Mesenchymal stem cell (in vitro differentiated cells and primary cell): ENCODE data around the gene AASDH.

Experiments used
- DNase-seq: peaks from one replicate; pipeline ENCODE4 v3.0.0-alpha.2; 2013
- H2AFZ ChIP-seq: one replicate; pipeline ENCODE4 v1.6.1; 2013; ENCODE audit warnings: low read depth, mild to moderate bottlenecking, control low read depth, inconsistent platforms, low read length, moderate library complexity
- H2AK5ac ChIP-seq: 2 replicates; pipeline ENCODE4 v1.6.1; 2013; ENCODE audit warnings: low read length, moderate library complexity, mild to moderate bottlenecking, inconsistent platforms; ENCODE audit not compliant: severe bottlenecking
- H2BK120ac ChIP-seq: one replicate; pipeline ENCODE4 v1.6.1; 2013; ENCODE audit warnings: low read depth, mild to moderate bottlenecking, inconsistent platforms, low read length, moderate library complexity
- H2BK12ac ChIP-seq, 2 experiments: one replicate each; pipeline ENCODE4 v1.6.1; 2013; ENCODE audit warnings: inconsistent platforms in 2 of 2, low read length in 2 of 2, mild to moderate bottlenecking in 2 of 2, moderate library complexity in 2 of 2, control low read depth in 1 of 2
- H2BK15ac ChIP-seq: one replicate; pipeline ENCODE4 v1.6.1; 2013; ENCODE audit warnings: mild to moderate bottlenecking, low read depth, inconsistent platforms; ENCODE audit not compliant: poor library complexity, severe bottlenecking
- H2BK5ac ChIP-seq: 2 replicates; pipeline ENCODE4 v1.6.1; 2013; ENCODE audit warnings: low read depth, mild to moderate bottlenecking, low read length, control low read depth, inconsistent platforms; ENCODE audit not compliant: poor library complexity, severe bottlenecking
- H3K14ac ChIP-seq, 2 experiments: one replicate each; pipeline ENCODE4 v1.6.1; 2013; ENCODE audit warnings: inconsistent platforms in 2 of 2, low read length in 2 of 2, control low read depth in 1 of 2, mild to moderate bottlenecking in 1 of 2, moderate library complexity in 1 of 2
- H3K18ac ChIP-seq, 2 experiments: one replicate each; pipeline ENCODE4 v1.6.1; 2013; ENCODE audit warnings: inconsistent platforms in 2 of 2, low read length in 2 of 2, control low read depth in 1 of 2, low read depth in 1 of 2, mild to moderate bottlenecking in 1 of 2
- H3K23ac ChIP-seq, 2 experiments: one replicate each; pipeline ENCODE4 v1.6.1; 2013; ENCODE audit warnings: inconsistent platforms in 2 of 2, low read length in 2 of 2, mild to moderate bottlenecking in 2 of 2, moderate library complexity in 2 of 2, control low read depth in 1 of 2
- H3K27ac ChIP-seq: 2 replicates; pipeline ENCODE4 v1.5.1; 2013; ENCODE audit warnings: mild to moderate bottlenecking, moderate library complexity, low read length, control low read depth, inconsistent platforms; ENCODE audit not compliant: poor library complexity, severe bottlenecking
- H3K27me3 ChIP-seq, 2 experiments: 2 replicates each; pipeline versions ENCODE4 v1.6.1 to v1.7.0; 2013; ENCODE audit warnings: low read length in 2 of 2, mild to moderate bottlenecking in 2 of 2, moderate library complexity in 2 of 2, control low read depth in 1 of 2, inconsistent platforms in 1 of 2; ENCODE audit not compliant: control insufficient read depth in 1 of 2, insufficient read depth in 1 of 2
- H3K36me3 ChIP-seq, 2 experiments: 2 replicates each; pipeline versions ENCODE4 v1.6.1 to v1.7.0; 2013; ENCODE audit warnings: low read length in 2 of 2, control low read depth in 1 of 2, inconsistent platforms in 1 of 2, low read depth in 1 of 2, mild to moderate bottlenecking in 1 of 2; ENCODE audit not compliant: insufficient read depth in 2 of 2, control insufficient read depth in 1 of 2
- H3K4ac ChIP-seq, 2 experiments: one replicate each; pipeline ENCODE4 v1.6.1; 2013; ENCODE audit warnings: inconsistent platforms in 2 of 2, low read length in 2 of 2, mild to moderate bottlenecking in 2 of 2, moderate library complexity in 2 of 2, control low read depth in 1 of 2, low read depth in 1 of 2
- H3K4me1 ChIP-seq: 2 replicates; pipeline ENCODE4 v1.6.1; 2013; ENCODE audit warnings: low read depth, low read length, control low read depth; ENCODE audit not compliant: control insufficient read depth, insufficient read depth
- H3K4me2 ChIP-seq: 2 replicates; pipeline ENCODE4 v1.6.1; 2013; ENCODE audit warnings: low read length, mild to moderate bottlenecking, inconsistent platforms; ENCODE audit not compliant: poor library complexity, severe bottlenecking
- H3K4me3 ChIP-seq, 2 experiments: 2 replicates each; pipeline versions ENCODE4 v1.5.1 to v1.7.0; 2013; ENCODE audit warnings: low read length in 2 of 2, mild to moderate bottlenecking in 2 of 2, control low read depth in 1 of 2, low read depth in 1 of 2; ENCODE audit not compliant: insufficient read depth in 1 of 2
- H3K79me1 ChIP-seq: replicated peaks from 2 replicates; pipeline ENCODE4 v1.6.1; 2013; ENCODE audit warnings: mild to moderate bottlenecking, control low read depth, low read length, inconsistent platforms; ENCODE audit not compliant: poor library complexity, severe bottlenecking
- H3K9ac ChIP-seq: 2 replicates; pipeline ENCODE4 v1.7.0; 2013; ENCODE audit warnings: mild to moderate bottlenecking, low read length, moderate library complexity
- H3K9me3 ChIP-seq: 2 replicates; pipeline ENCODE4 v1.7.0; 2013; ENCODE audit warnings: mild to moderate bottlenecking, low read length; ENCODE audit not compliant: control insufficient read depth
- H4K8ac ChIP-seq: one replicate; pipeline ENCODE4 v1.6.1; 2013; ENCODE audit warnings: inconsistent platforms, mild to moderate bottlenecking, low read length, moderate library complexity
- H4K91ac ChIP-seq: one replicate; pipeline ENCODE4 v1.6.1; 2013; ENCODE audit warnings: mild to moderate bottlenecking, low read length, inconsistent platforms
- WGBS: methylation state at CpG from one replicate; pipeline ENCODE4 v1.1.7; 2013; ENCODE audit warnings: mixed read lengths; 5-methylcytosine and 5-hydroxymethylcytosine counted together

Gene AASDH

DNA sequence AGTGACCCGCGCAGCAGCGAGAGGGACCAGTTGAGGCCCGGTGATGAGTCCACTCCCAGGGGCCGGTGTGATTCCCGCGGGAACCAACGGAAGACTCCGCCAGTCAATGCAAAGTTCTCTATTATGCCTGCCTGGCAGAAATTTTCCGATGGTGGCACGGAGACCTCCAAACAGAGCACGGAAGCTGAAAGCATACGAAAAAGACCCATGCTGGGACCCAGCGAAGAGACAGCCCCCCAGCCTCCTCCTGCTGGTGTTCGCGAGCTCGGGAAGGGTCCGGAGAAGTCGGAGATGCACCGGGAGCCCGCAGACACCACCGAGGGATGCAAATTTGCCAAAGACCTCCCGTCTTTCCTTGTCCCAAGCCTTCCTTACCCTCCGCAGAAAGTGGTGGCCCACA lies 71.7 kb downstream of the AASDH start:
- H3K36me3 ChIP-seq = peaks cover 0 to 37% of the 10 kb centered on the region in 2 experiments
- no peak overlapping the region for H2BK15ac ChIP-seq
- 96% methylated on average over 24 of the region's 24 CpGs for WGBS
- no peak overlapping the region for H3K27ac ChIP-seq
- no peak overlapping the region for H2BK12ac ChIP-seq
- peaks cover under 1% of the 10 kb centered on the region for H3K4me1 ChIP-seq
- H4K8ac ChIP-seq = no peak overlapping the region
- no peaks in the 10 kb centered on the region for H3K27me3 ChIP-seq
- no peak overlapping the region for H4K91ac ChIP-seq
- H3K9ac ChIP-seq = no peak overlapping the region
- no peak overlapping the region for H3K4me3 ChIP-seq
- H2AFZ ChIP-seq = no peak overlapping the region
- DNase-seq = no peak
- H2BK5ac ChIP-seq = no peak overlapping the region
- H3K9me3 ChIP-seq = no peaks in the 10 kb centered on the region
- no peak overlapping the region for H3K23ac ChIP-seq
- H3K18ac ChIP-seq = no peak overlapping the region
- no peak overlapping the region for H3K4ac ChIP-seq
- H3K79me1 ChIP-seq = no peaks in the 10 kb centered on the region
- no peak overlapping the region for H2BK120ac ChIP-seq
- H2AK5ac ChIP-seq = no peak overlapping the region
- no peak overlapping the region for H3K14ac ChIP-seq
- no peak overlapping the region for H3K4me2 ChIP-seq

- Histone ChIP-seq H3K36me3 (peaks cover 0 to 37% of the 10 kb centered on the region in 2 experiments), H2BK120ac (no peak overlapping the region), H3K4me1 (peaks cover 4% of the 10 kb centered on the region), H3K4ac (no peak overlapping the region), H2AK5ac (no peak overlapping the region), H3K27ac (no peak overlapping the region), H3K27me3 (no peaks in the 10 kb centered on the region), H3K14ac (no peak overlapping the region), H3K79me1 (no peaks in the 10 kb centered on the region), H2AFZ (no peak overlapping the region), H3K23ac (no peak overlapping the region), H3K4me2 (no peak overlapping the region), H4K91ac (no peak overlapping the region), H2BK15ac (no peak overlapping the region), H2BK5ac (no peak overlapping the region), H4K8ac (no peak overlapping the region), H3K9me3 (no peaks in the 10 kb centered on the region), H3K18ac (no peak overlapping the region), H3K4me3 (no peak overlapping the region), H2BK12ac (no peak overlapping the region), H3K9ac (no peak overlapping the region)
- 97% methylated on average over 28 of the region's 29 CpGs for WGBS
- DNase-seq = no peak
These were observed 72.2 kb downstream of the AASDH start for GRCh38 chr4:56315041-56315440.

DNA sequence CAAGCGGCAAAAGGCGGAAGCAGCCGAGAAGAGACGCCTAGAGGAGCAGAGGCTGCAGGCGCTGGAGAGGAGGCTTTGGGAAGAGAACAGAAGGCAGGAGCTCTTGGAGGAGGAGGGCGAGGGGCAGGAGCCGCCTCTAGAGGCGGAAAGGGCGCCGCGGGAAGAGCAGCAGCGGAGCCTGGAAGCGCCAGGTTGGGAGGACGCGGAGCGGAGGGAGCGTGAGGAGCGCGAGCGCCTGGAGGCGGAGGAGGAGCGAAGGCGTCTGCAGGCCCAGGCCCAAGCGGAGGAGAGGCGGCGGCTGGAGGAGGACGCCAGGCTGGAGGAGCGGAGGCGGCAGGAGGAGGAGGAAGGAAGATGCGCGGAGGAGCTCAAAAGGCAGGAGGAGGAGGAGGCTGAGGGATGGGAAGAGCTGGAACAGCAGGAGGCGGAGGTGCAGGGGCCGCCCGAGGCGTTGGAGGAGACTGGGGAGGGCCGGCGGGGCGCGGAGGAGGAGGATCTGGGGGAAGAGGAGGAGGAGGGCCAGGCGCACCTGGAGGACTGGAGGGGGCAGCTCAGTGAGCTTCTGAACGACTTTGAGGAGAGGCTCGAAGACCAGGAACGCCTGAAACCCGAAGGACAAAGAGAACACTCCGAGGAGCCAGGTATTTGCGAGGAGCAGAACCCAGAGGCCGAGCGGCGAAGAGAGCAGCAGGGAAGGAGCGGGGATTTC lies 72.9 kb downstream of the AASDH start:
- Histone ChIP-seq H3K4me1 (peaks cover 5% of the 10 kb centered on the region), H2AFZ (no peak overlapping the region), H3K9me3 (no peaks in the 10 kb centered on the region), H3K4me2 (no peak overlapping the region), H2BK15ac (no peak overlapping the region), H4K8ac (no peak overlapping the region), H3K18ac (no peak overlapping the region), H3K79me1 (no peaks in the 10 kb centered on the region), H2BK12ac (no peak overlapping the region), H3K23ac (no peak overlapping the region), H3K4ac (no peak overlapping the region), H3K9ac (no peak overlapping the region), H3K4me3 (no peak overlapping the region), H2AK5ac (no peak overlapping the region), H2BK5ac (no peak overlapping the region), H3K14ac (no peak overlapping the region), H4K91ac (peak overlapping the region; percentile 66), H3K27me3 (no peaks in the 10 kb centered on the region), H2BK120ac (no peak overlapping the region), H3K27ac (no peak overlapping the region), H3K36me3 (peaks cover 0 to 37% of the 10 kb centered on the region in 2 experiments)
- WGBS = 96% methylated on average over 50 of the region's 50 CpGs
- DNase-seq = no peak

- no peak overlapping the region for H2BK5ac ChIP-seq
- no peak overlapping the region for H3K27ac ChIP-seq
- no peak overlapping the region for H3K23ac ChIP-seq
- H3K4me2 ChIP-seq = no peak overlapping the region
- H3K79me1 ChIP-seq = no peaks in the 10 kb centered on the region
- H4K8ac ChIP-seq = no peak overlapping the region
- WGBS = 96% methylated on average over 12 of the region's 12 CpGs
- H3K14ac ChIP-seq = no peak overlapping the region
- H2BK12ac ChIP-seq = no peak overlapping the region
- peaks cover 7% of the 10 kb centered on the region for H3K4me1 ChIP-seq
- no peak overlapping the region for H3K4ac ChIP-seq
- no peaks in the 10 kb centered on the region for H3K27me3 ChIP-seq
- no peak overlapping the region for H2BK15ac ChIP-seq
- no peak for DNase-seq
- no peak overlapping the region for H3K4me3 ChIP-seq
- no peak overlapping the region for H2AFZ ChIP-seq
- no peak overlapping the region for H3K9ac ChIP-seq
- H3K36me3 ChIP-seq = peaks cover 0 to 37% of the 10 kb centered on the region in 2 experiments
- H3K18ac ChIP-seq = no peak overlapping the region
- H3K9me3 ChIP-seq = no peaks in the 10 kb centered on the region
- H4K91ac ChIP-seq = no peak overlapping the region
- no peak overlapping the region for H2BK120ac ChIP-seq
- H2AK5ac ChIP-seq = no peak overlapping the region
These were observed 74.2 kb downstream of the AASDH start for GRCh38 chr4:56313132-56313531.
